Mesothelial cell of epicardium (in vitro differentiated cells): ENCODE results near the gene TNPO2. TPM values are rescaled to one million over a fixed set of nuclear protein-coding genes. Genes with fewer than 3 reads are reported as not detected.

Experiments used
- DNase-seq, 2 experiments: peaks; one replicate each; pipeline ENCODE4 v3.0.0; 2021; ENCODE audit warnings: low spot score in 2 of 2; ENCODE audit not compliant: unreplicated experiment in 2 of 2
- H3K27ac Mint-ChIP-seq: 2 replicates; pipeline ENCODE4 v1.8.0; 2021; ENCODE audit warnings: mixed read lengths
- H3K27me3 Mint-ChIP-seq: 2 replicates; pipeline ENCODE4 v1.8.0; 2021; ENCODE audit warnings: low read depth, mixed read lengths
- H3K36me3 Mint-ChIP-seq: 2 replicates; pipeline ENCODE4 v1.8.0; 2021; ENCODE audit warnings: mixed read lengths
- H3K4me1 Mint-ChIP-seq: 2 replicates; pipeline ENCODE4 v1.8.0; 2021; ENCODE audit warnings: mixed read lengths
- H3K4me3 Mint-ChIP-seq: 2 replicates; pipeline ENCODE4 v1.8.0; 2021; ENCODE audit warnings: mild to moderate bottlenecking, moderate library complexity, mixed read lengths
- H3K9me3 Mint-ChIP-seq: 2 replicates; pipeline ENCODE4 v1.8.0; 2021; ENCODE audit warnings: mixed read lengths
- total RNA-seq: library from RNA; stranded (reverse); gene quantifications from 3 replicates; pipeline ENCODE4 v1.2.1, GENCODE V29; 2021
- TF ChIP-seq, protein P1 (sequence below): fragments of 200-600 bp; sonication (generic); IDR thresholded peaks from one replicate; pipeline ENCODE4 v1.5.0; 2021; ENCODE audit warnings: antibody characterized with exemption; ENCODE audit not compliant: unreplicated experiment

Gene TNPO2
- total RNA-seq, 1 donor from 2014 or later: 105 TPM

DNA sequence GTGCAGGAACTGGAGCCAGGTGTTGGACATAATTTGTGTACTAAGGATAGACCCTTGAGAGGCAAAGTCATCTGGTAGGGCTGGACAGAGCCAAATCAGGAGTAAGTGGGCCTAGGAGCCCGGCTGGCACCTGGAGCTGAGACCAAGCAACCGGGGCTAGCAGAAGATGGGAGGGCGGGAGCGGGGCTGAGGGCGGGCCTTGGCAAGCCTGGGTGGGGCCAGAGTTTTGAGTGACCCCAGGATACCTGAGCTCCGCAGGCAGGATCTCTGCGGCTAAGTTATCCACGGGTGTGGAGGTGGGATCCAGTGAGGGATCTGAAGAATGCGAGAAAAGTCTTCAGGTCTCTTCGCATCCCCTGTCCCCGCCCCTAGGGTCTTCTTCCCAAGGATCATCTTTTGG lies 43.4 kb upstream of the TNPO2 start:
- no peaks in the 10 kb centered on the region for H3K4me1 Mint-ChIP-seq
- no peak overlapping the region for H3K4me3 Mint-ChIP-seq
- no peak overlapping the region for H3K27ac Mint-ChIP-seq
- no peak for DNase-seq
- H3K27me3 Mint-ChIP-seq: no peaks in the 10 kb centered on the region
- peaks cover 24% of the 10 kb centered on the region for H3K36me3 Mint-ChIP-seq
- no peaks in the 10 kb centered on the region for H3K9me3 Mint-ChIP-seq
- TF ChIP-seq, protein P1, sequence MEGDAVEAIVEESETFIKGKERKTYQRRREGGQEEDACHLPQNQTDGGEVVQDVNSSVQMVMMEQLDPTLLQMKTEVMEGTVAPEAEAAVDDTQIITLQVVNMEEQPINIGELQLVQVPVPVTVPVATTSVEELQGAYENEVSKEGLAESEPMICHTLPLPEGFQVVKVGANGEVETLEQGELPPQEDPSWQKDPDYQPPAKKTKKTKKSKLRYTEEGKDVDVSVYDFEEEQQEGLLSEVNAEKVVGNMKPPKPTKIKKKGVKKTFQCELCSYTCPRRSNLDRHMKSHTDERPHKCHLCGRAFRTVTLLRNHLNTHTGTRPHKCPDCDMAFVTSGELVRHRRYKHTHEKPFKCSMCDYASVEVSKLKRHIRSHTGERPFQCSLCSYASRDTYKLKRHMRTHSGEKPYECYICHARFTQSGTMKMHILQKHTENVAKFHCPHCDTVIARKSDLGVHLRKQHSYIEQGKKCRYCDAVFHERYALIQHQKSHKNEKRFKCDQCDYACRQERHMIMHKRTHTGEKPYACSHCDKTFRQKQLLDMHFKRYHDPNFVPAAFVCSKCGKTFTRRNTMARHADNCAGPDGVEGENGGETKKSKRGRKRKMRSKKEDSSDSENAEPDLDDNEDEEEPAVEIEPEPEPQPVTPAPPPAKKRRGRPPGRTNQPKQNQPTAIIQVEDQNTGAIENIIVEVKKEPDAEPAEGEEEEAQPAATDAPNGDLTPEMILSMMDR: no peak

DNA sequence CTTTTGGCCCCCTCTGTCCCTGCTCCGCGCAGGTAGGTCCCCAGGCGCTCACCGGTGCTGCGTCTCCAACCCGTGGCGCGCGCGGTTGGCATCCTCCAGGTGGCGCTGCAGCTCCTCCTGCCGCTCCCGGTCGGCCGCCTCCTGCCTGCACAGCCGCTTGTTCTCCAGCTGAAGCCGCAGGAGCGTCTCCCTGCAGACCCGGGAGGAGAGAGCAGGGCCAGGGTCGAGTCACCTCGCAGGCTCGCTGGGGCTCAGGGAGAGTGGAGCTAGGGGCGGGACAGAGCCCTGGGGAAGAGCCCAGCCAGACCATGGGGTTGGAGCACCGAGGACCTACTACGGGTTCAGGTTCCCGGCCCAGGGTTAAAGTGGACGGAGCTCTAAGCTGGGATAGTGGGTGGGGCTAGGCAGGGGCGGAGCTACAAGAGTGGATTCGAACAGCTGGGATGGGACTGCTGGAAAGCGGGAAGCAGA lies 42.4 kb upstream of the TNPO2 start:
- H3K36me3 Mint-ChIP-seq: peaks cover 29% of the 10 kb centered on the region
- peak overlapping the region; percentile 63 for H3K4me3 Mint-ChIP-seq
- peak; percentile 73 to 81 for DNase-seq
- H3K4me1 Mint-ChIP-seq: no peaks in the 10 kb centered on the region
- H3K27me3 Mint-ChIP-seq: no peaks in the 10 kb centered on the region
- TF ChIP-seq, protein P1: peak; percentile 60
- no peak overlapping the region for H3K27ac Mint-ChIP-seq
- H3K9me3 Mint-ChIP-seq: no peaks in the 10 kb centered on the region

DNA sequence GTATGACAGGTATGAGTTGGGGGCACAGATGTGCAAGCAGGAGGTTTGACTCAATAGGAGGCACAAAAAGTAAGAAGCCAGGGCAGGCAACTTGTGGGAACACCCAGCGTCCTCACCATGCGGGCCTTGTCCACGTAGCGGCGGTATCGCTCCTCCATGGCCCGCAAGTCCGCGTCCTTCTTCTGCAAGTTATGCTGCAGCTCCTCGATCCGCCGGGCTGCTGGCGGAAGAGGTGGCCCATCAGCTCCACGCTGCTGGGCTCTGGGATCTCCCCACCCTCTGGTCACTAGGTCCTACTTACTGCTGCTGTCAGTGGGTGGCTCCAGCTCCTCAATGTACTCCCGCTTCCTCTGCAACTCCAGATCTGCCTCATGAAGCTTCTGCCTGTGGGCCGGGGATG lies 41.0 kb upstream of the TNPO2 start:
- H3K4me3 Mint-ChIP-seq: no peak overlapping the region
- peaks cover 32% of the 10 kb centered on the region for H3K36me3 Mint-ChIP-seq
- TF ChIP-seq, protein P1: no peak
- no peaks in the 10 kb centered on the region for H3K4me1 Mint-ChIP-seq
- H3K27ac Mint-ChIP-seq: no peak overlapping the region
- H3K27me3 Mint-ChIP-seq: no peaks in the 10 kb centered on the region
- H3K9me3 Mint-ChIP-seq: no peaks in the 10 kb centered on the region
- DNase-seq: no peak

DNA sequence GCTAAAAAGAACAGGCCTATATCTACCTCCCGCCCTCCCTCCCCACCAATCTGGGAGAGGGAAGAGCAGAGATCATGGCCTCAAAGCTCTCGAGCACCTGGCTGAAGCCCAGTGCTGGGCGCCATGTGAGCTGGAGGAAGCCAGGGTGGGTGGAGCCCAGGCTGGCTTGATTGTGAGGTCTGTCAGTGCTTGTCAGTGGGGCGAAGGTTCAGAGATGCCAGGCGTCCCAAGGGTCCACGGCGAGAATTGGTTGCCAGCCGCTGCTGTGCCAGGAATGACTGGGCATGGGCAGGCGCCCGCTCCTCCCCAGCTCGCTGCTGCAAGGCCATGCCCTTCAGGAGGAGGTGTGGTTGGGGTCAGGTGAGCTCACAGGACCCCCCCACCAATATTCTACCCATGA lies 39.4 kb upstream of the TNPO2 start:
- Mint-ChIP-seq H3K36me3 (peaks cover 32% of the 10 kb centered on the region), H3K27ac (no peak overlapping the region), H3K27me3 (no peaks in the 10 kb centered on the region), H3K9me3 (no peaks in the 10 kb centered on the region), H3K4me1 (no peaks in the 10 kb centered on the region), H3K4me3 (no peak overlapping the region)
- TF ChIP-seq, protein P1: no peak
- DNase-seq: no peak

DNA sequence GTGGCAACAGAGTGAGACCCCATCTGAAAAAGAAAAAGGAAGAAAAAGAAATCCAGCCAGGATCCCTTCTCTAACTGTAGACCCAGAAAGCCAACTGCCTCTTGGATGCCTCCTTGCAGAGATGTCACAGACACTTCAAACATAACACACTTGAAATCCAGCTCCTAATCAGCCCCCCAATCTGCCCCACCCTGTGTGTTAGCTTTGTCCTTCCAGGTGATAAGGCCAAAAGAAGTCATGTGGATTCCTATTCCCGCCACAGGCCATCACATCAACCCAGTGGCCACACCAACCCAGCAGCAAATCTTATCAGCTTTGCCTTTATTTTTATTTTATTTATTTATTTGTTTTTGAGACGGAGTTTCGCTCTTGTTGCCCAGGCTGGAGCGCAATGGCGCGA lies 36.0 kb upstream of the TNPO2 start:
- Mint-ChIP-seq H3K4me1 (peaks cover 2% of the 10 kb centered on the region), H3K4me3 (no peak overlapping the region), H3K9me3 (no peaks in the 10 kb centered on the region), H3K27ac (no peak overlapping the region), H3K36me3 (peaks cover 21% of the 10 kb centered on the region), H3K27me3 (peaks cover 10% of the 10 kb centered on the region)
- TF ChIP-seq, protein P1: no peak
- DNase-seq: no peak

DNA sequence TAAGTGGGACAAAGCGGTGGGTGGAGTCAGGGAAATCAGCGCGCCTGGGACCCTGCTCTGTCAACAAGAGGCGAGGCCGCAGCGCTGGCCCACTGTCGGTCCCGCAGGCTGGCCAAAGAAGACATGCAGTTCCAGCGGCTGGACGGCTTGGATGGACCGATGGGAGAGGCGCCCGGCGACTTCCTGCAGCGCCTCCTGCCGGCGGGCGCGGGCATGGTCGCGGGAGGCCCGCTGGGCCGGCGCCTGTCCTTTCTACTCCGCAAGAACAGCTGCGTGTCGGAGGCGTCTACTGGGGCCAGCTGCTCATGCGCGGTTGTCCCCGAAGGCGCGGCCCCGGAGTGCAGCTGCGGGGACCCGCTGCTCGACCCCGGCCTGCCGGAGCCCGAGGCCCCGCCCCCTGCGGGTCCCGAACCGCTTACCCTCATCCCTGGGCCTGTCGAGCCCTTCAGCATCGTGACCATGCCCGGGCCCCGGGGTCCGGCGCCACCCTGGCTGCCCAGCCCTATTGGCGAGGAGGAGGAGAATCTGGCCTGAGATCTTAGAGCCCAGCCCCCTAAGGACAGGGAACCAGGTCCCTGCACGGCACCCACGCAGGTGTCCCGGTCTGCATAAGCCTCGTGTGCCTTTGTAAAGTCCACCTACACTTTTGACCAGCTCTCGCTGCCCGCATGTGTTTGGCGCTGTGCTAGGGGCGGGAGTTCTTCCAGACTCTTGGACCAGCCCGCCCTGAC lies 34.0 kb upstream of the TNPO2 start:
- Mint-ChIP-seq H3K4me1 (peaks cover 2% of the 10 kb centered on the region), H3K9me3 (no peaks in the 10 kb centered on the region), H3K4me3 (peak overlapping the region; percentile 66), H3K27ac (no peak overlapping the region), H3K27me3 (peaks cover 21% of the 10 kb centered on the region), H3K36me3 (peaks cover 10% of the 10 kb centered on the region)
- TF ChIP-seq, protein P1: peak; percentile 95
- DNase-seq: peak; percentile 58 to 85
